HepG2 (cell line): ENCODE data around the gene MARCHF11. TPM values are rescaled to one million over a fixed set of nuclear protein-coding genes. Genes with fewer than 3 reads are reported as not detected.

Experiments used
- ARNTL ChIP-seq: sonication (generic); formaldehyde crosslinking; IDR thresholded peaks from 2 replicates; pipeline ENCODE4 v1.4.0; 2020; ENCODE audit warnings: mild to moderate bottlenecking, missing genetic modification reagents
- FOSL1 ChIP-seq: sonication (generic); formaldehyde crosslinking; IDR thresholded peaks from 2 replicates; pipeline ENCODE4 v1.9.0; 2021; ENCODE audit warnings: missing genetic modification reagents, borderline replicate concordance
- HMG20A ChIP-seq: IDR thresholded peaks from 2 replicates; pipeline ENCODE4 v1.6.1; 2016; ENCODE audit warnings: borderline replicate concordance
- HMGA1 ChIP-seq: sonication (generic); formaldehyde crosslinking; conservative IDR thresholded peaks from 2 replicates; pipeline ENCODE4 v1.4.0; 2020; ENCODE audit warnings: missing genetic modification reagents
- IRX3 ChIP-seq: sonication (generic); formaldehyde crosslinking; IDR thresholded peaks from 2 replicates; pipeline ENCODE4 v1.8.1; 2023; ENCODE audit warnings: mild to moderate bottlenecking, low read depth, missing genetic modification reagents, borderline replicate concordance
- MATR3 ChIP-seq: sonication (generic); formaldehyde crosslinking; IDR thresholded peaks from 2 replicates; pipeline ENCODE4 v1.4.0; 2020; ENCODE audit warnings: missing genetic modification reagents
- NFYC ChIP-seq: IDR thresholded peaks from 2 replicates; pipeline ENCODE4 v1.6.1; 2016; ENCODE audit warnings: missing genetic modification reagents, missing compliant biosample characterization
- PAX8 ChIP-seq: sonication (generic); formaldehyde crosslinking; IDR thresholded peaks from 2 replicates; pipeline ENCODE4 v1.8.0; 2022; ENCODE audit warnings: mild to moderate bottlenecking, missing genetic modification reagents, borderline replicate concordance
- RFX1 ChIP-seq: fragments of 450-650 bp; IDR thresholded peaks from 2 replicates; pipeline ENCODE4 v1.6.1; 2017
- SMC3 ChIP-seq: IDR thresholded peaks from 2 replicates; pipeline ENCODE4 v1.6.1; 2011; ENCODE audit warnings: low read length, improper control_type of control experiment
- TBP ChIP-seq: sonication (generic); formaldehyde crosslinking; IDR thresholded peaks from 2 replicates; pipeline ENCODE4 v1.5.0; 2020; ENCODE audit warnings: missing genetic modification reagents
- ZMYM4 ChIP-seq: sonication (generic); formaldehyde crosslinking; IDR thresholded peaks from 2 replicates; pipeline ENCODE4 v1.8.1; 2023; ENCODE audit warnings: mild to moderate bottlenecking, missing genetic modification reagents
- ZNF124 ChIP-seq: sonication (generic); formaldehyde crosslinking; IDR thresholded peaks from 2 replicates; pipeline ENCODE4 v1.4.0; 2020; ENCODE audit warnings: missing genetic modification reagents
- ZNF205 ChIP-seq: IDR thresholded peaks from 2 replicates; pipeline ENCODE4 v1.6.1; 2018; ENCODE audit warnings: missing biosample characterization, missing genetic modification reagents
- ZNF260 ChIP-seq: sonication (generic); formaldehyde crosslinking; IDR thresholded peaks from 2 replicates; pipeline ENCODE4 v1.4.0; 2020; ENCODE audit warnings: missing genetic modification reagents, low read depth, mild to moderate bottlenecking, borderline replicate concordance
- ZNF282 ChIP-seq: fragments of 450-650 bp; IDR thresholded peaks from 2 replicates; pipeline ENCODE4 v1.6.1; 2018; ENCODE audit not compliant: partially characterized antibody
- ZNF331 ChIP-seq: sonication (generic); formaldehyde crosslinking; IDR thresholded peaks from 2 replicates; pipeline ENCODE4 v1.4.0; 2020; ENCODE audit warnings: missing genetic modification reagents
- ZNF382 ChIP-seq: sonication (generic); formaldehyde crosslinking; IDR thresholded peaks from 2 replicates; pipeline ENCODE4 v1.5.0; 2020; ENCODE audit warnings: missing genetic modification reagents, mild to moderate bottlenecking, borderline replicate concordance
- ZNF510 ChIP-seq: sonication (generic); formaldehyde crosslinking; IDR thresholded peaks from 2 replicates; pipeline ENCODE4 v1.4.0; 2020; ENCODE audit warnings: low read depth, mild to moderate bottlenecking, missing genetic modification reagents
- ZNF713 ChIP-seq: sonication (generic); formaldehyde crosslinking; IDR thresholded peaks from 2 replicates; pipeline ENCODE4 v1.4.0; 2020; ENCODE audit warnings: mild to moderate bottlenecking, missing genetic modification reagents
- ZNF792 ChIP-seq: IDR thresholded peaks from 2 replicates; pipeline ENCODE4 v1.6.1; 2016
- polyA plus RNA-seq, 8 experiments: library from polyadenylated mRNA; depleted of rRNA in 3 of 8; stranded (reverse) in 7 of 8; unstranded in 1 of 8; fragments of >200 nt; fragmentation: Illumina TruSeq in 4 of 8; extraction: Trizol in 4 of 8; gene quantifications; 2 replicates each; pipeline versions ENCODE4 v1.2.1 to v1.2.3, GENCODE V29; 2011 to 2016; ENCODE audit warnings: low read depth in 4 of 8, missing spikeins in 1 of 8, mixed read lengths in 1 of 8; ENCODE audit not compliant: insufficient read depth in 1 of 8
- total RNA-seq, 5 experiments: library from RNA; depleted of rRNA; stranded (reverse); fragments of >200 nt; fragmentation: Illumina TruSeq; extraction: Trizol; gene quantifications; 2 replicates each; pipeline ENCODE4 v1.2.3, GENCODE V29; 2016; ENCODE audit warnings: low read depth in 1 of 5
- TF ChIP-seq, protein P1 (sequence below): sonication (generic); formaldehyde crosslinking; IDR thresholded peaks from 2 replicates; pipeline ENCODE4 v1.8.1; 2022; ENCODE audit warnings: low read depth, mild to moderate bottlenecking, missing genetic modification reagents
- TF ChIP-seq, protein P2 (sequence below): sonication (generic); formaldehyde crosslinking; conservative IDR thresholded peaks from 2 replicates; pipeline ENCODE4 v1.8.1; 2023; ENCODE audit warnings: missing genetic modification reagents
- TF ChIP-seq, protein P3 (sequence below): sonication (generic); formaldehyde crosslinking; IDR thresholded peaks from 2 replicates; pipeline ENCODE4 v1.4.0; 2020; ENCODE audit warnings: missing genetic modification reagents
- TF ChIP-seq, protein P4 (sequence below): sonication (generic); formaldehyde crosslinking; IDR thresholded peaks from 2 replicates; pipeline ENCODE4 v1.8.1; 2023; ENCODE audit warnings: mild to moderate bottlenecking, missing genetic modification reagents
- TF ChIP-seq, protein P5 (sequence below): sonication (generic); formaldehyde crosslinking; IDR thresholded peaks from 2 replicates; pipeline ENCODE4 v1.4.0; 2020; ENCODE audit warnings: missing genetic modification reagents

MARCHF11 gene
- total and polyA plus RNA-seq, 2 of the 13 experiments (the other 11 are each of a cell fraction or from before 2014, with no cell fraction given) = not detected

DNA sequence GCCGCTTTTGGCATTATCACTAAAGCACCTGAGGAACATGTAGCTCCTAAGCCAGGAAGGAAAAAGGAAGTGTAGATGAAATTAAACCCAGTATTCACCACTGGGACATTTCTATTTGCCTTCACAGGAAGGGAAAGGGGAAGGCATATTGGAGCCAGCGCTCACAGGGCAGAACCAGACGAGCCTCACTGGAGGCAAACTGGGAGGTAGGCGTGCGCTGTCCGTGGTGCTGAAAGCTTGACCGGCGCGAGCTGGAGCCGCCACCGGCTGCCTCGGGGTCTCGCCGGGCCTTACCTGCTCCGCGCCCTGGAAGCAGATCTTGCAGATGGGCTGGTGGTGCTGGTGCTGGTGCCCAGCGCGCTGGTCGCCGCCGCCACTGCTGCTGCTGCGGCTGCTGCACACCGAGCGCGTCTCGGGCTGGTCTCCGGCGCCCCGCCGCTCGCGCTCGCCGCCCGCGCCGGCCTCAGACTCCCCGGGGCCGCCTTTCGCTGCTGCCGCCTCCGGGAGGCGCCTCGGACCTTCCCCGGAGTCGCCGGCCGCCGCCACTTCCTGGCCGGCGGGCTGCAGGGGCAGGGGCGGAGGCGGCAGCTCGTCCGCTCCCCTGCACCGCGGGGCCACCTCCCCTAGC lies 732 bp downstream of the MARCHF11 start (continued):
- peak; percentile 38; the same call in 1 of the 2 replicates for TF ChIP-seq ARNTL (CRISPR knock-in tag)
- TF ChIP-seq ZNF792 (CRISPR knock-in tag) = 0 out of 2 replicates have a peak, but pooled peaks have one; percentile 66
- TF ChIP-seq, protein P1, sequence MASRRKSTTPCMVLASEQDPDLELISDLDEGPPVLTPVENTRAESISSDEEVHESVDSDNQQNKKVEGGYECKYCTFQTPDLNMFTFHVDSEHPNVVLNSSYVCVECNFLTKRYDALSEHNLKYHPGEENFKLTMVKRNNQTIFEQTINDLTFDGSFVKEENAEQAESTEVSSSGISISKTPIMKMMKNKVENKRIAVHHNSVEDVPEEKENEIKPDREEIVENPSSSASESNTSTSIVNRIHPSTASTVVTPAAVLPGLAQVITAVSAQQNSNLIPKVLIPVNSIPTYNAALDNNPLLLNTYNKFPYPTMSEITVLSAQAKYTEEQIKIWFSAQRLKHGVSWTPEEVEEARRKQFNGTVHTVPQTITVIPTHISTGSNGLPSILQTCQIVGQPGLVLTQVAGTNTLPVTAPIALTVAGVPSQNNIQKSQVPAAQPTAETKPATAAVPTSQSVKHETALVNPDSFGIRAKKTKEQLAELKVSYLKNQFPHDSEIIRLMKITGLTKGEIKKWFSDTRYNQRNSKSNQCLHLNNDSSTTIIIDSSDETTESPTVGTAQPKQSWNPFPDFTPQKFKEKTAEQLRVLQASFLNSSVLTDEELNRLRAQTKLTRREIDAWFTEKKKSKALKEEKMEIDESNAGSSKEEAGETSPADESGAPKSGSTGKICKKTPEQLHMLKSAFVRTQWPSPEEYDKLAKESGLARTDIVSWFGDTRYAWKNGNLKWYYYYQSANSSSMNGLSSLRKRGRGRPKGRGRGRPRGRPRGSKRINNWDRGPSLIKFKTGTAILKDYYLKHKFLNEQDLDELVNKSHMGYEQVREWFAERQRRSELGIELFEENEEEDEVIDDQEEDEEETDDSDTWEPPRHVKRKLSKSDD (CRISPR knock-in tag) = no peak
- no peak for TF ChIP-seq MATR3 (CRISPR knock-in tag)
- TF ChIP-seq HMG20A (CRISPR knock-in tag) = no peak
- no peak for TF ChIP-seq ZNF205 (CRISPR knock-in tag)
- TF ChIP-seq ZNF510 (CRISPR knock-in tag) = no peak
- peak; percentile 69 for TF ChIP-seq ZNF331 (CRISPR knock-in tag)
- no peak for TF ChIP-seq RFX1
- TF ChIP-seq, protein P2, sequence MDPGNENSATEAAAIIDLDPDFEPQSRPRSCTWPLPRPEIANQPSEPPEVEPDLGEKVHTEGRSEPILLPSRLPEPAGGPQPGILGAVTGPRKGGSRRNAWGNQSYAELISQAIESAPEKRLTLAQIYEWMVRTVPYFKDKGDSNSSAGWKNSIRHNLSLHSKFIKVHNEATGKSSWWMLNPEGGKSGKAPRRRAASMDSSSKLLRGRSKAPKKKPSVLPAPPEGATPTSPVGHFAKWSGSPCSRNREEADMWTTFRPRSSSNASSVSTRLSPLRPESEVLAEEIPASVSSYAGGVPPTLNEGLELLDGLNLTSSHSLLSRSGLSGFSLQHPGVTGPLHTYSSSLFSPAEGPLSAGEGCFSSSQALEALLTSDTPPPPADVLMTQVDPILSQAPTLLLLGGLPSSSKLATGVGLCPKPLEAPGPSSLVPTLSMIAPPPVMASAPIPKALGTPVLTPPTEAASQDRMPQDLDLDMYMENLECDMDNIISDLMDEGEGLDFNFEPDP = no peak
- no peak for TF ChIP-seq ZNF382 (CRISPR knock-in tag)
- TF ChIP-seq, protein P3, sequence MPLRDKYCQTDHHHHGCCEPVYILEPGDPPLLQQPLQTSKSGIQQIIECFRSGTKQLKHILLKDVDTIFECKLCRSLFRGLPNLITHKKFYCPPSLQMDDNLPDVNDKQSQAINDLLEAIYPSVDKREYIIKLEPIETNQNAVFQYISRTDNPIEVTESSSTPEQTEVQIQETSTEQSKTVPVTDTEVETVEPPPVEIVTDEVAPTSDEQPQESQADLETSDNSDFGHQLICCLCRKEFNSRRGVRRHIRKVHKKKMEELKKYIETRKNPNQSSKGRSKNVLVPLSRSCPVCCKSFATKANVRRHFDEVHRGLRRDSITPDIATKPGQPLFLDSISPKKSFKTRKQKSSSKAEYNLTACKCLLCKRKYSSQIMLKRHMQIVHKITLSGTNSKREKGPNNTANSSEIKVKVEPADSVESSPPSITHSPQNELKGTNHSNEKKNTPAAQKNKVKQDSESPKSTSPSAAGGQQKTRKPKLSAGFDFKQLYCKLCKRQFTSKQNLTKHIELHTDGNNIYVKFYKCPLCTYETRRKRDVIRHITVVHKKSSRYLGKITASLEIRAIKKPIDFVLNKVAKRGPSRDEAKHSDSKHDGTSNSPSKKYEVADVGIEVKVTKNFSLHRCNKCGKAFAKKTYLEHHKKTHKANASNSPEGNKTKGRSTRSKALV (CRISPR knock-in tag) = no peak
- TF ChIP-seq ZNF282 = no peak
- no peak for TF ChIP-seq TBP
- TF ChIP-seq, protein P4, sequence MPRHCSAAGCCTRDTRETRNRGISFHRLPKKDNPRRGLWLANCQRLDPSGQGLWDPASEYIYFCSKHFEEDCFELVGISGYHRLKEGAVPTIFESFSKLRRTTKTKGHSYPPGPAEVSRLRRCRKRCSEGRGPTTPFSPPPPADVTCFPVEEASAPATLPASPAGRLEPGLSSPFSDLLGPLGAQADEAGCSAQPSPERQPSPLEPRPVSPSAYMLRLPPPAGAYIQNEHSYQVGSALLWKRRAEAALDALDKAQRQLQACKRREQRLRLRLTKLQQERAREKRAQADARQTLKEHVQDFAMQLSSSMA (CRISPR knock-in tag) = no peak
- no peak for TF ChIP-seq ZMYM4 (CRISPR knock-in tag)
- no peak for TF ChIP-seq SMC3
- no peak for TF ChIP-seq HMGA1 (CRISPR knock-in tag)
- no peak for TF ChIP-seq ZNF124
- TF ChIP-seq, protein P5, sequence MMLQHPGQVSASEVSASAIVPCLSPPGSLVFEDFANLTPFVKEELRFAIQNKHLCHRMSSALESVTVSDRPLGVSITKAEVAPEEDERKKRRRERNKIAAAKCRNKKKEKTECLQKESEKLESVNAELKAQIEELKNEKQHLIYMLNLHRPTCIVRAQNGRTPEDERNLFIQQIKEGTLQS (CRISPR knock-in tag) = 0 out of 2 replicates have a peak, but pooled peaks have one; percentile 32
- TF ChIP-seq FOSL1 (CRISPR knock-in tag) = no peak
- TF ChIP-seq NFYC (CRISPR knock-in tag) = no peak
- TF ChIP-seq PAX8 (CRISPR knock-in tag) = no peak
- no peak for TF ChIP-seq ZNF260 (CRISPR knock-in tag)
- TF ChIP-seq ZNF713 (CRISPR knock-in tag) = no peak
- no peak for TF ChIP-seq IRX3 (CRISPR knock-in tag)
